Measurements from ENCODE around the gene C4B. TPM values are rescaled to one million over a fixed set of nuclear protein-coding genes. Genes with fewer than 3 reads are reported as not detected.

The C4B gene
- total RNA-seq, 1 donor from 2014 or later: 72.9 TPM

DNA sequence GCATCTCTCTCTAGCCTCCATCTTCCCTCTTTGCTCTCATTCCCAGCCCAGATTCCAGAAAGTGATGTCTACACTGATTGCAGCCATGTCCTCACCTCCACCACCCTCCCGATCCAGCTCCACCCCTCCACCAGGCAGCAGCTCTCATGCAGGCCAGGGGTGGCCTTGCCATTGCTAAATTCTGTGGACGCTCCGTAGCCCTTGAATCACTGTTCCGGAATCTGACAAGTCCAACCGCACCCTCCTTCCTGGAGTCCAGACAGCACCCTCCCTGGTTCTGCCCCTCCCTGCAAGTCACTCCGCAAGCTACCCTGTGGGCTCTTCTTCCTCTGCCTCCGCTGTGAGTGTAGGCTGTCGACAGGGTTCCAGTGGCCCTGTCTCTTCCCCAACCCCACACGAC, 68.3 kb downstream of the C4B start:
- peaks cover 39% of the 10 kb centered on the region for H3K4me1 ChIP-seq
- TF ChIP-seq, protein P1, sequence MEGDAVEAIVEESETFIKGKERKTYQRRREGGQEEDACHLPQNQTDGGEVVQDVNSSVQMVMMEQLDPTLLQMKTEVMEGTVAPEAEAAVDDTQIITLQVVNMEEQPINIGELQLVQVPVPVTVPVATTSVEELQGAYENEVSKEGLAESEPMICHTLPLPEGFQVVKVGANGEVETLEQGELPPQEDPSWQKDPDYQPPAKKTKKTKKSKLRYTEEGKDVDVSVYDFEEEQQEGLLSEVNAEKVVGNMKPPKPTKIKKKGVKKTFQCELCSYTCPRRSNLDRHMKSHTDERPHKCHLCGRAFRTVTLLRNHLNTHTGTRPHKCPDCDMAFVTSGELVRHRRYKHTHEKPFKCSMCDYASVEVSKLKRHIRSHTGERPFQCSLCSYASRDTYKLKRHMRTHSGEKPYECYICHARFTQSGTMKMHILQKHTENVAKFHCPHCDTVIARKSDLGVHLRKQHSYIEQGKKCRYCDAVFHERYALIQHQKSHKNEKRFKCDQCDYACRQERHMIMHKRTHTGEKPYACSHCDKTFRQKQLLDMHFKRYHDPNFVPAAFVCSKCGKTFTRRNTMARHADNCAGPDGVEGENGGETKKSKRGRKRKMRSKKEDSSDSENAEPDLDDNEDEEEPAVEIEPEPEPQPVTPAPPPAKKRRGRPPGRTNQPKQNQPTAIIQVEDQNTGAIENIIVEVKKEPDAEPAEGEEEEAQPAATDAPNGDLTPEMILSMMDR (IDR thresholded peaks at IDR 0.05; ENCODE audit: borderline replicate concordance): no peak
- intact Hi-C loops (cut with micrococcal nuclease): no loop called here
- no peaks in the 10 kb centered on the region for H3K9me3 ChIP-seq (replicated peaks)
- H3K27ac ChIP-seq (replicated peaks): peak overlapping the region; percentile 74
- H3K27me3 ChIP-seq (ENCODE audit: low read depth): peaks cover 21% of the 10 kb centered on the region
- DNase-seq: peak; percentile 67
- H3K4me3 ChIP-seq: no peak overlapping the region
- peaks cover 54% of the 10 kb centered on the region for H3K36me3 ChIP-seq

DNA sequence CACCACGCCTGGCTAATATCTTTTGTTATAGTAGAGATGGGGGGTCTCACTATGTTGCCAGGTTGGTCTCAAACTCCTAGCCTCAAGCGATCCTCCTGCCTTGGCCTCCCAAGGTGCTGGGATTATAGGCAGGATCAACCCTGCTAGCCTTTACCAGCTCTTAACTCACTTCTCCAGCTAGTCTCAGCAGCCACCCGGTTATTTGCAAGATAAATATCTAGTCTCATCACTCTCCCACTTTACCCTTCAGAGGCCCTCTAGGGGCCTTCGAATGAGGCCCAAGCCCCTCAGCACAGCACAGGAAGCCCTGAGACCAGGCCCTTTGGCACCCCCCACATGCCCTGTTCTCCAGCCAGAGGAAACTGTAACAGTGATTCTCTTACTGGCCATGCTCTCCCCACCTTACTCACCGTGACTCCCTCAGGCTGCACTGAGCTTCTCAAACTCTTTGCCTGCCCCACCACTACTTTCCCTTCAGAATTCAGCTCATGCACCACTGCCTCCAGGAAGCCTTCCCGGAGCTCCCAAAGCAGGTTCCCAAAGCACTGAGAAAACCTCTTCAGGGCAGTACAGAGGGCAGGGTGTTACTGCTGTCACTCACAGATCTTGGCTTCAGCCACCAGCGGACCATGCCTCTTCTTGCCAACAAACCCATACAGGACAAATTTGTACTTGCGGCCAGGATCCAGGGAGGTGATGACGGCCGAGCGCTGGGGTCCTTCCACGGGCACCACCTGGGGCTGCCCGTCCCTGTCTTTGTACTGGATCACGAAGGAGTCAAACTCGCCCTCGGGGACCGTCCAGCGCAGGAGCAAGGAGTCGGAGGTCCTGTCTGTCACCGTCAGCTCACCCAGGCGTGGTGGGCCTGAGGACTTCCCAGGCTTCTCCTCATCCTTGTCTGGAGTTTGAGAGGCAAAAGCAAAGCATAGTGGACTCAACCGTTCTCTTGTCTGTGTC, 69.5 kb downstream of the C4B start:
- peaks cover 43% of the 10 kb centered on the region for H3K36me3 ChIP-seq
- DNase-seq: no peak
- H3K27me3 ChIP-seq (ENCODE audit: low read depth): peaks cover 21% of the 10 kb centered on the region
- TF ChIP-seq, protein P1 (IDR thresholded peaks at IDR 0.05; ENCODE audit: borderline replicate concordance): no peak
- intact Hi-C loops (cut with micrococcal nuclease): no loop called here
- no peaks in the 10 kb centered on the region for H3K9me3 ChIP-seq (replicated peaks)
- H3K27ac ChIP-seq (replicated peaks): peak overlapping the region; percentile 74
- H3K4me1 ChIP-seq: peaks cover 43% of the 10 kb centered on the region
- no peak overlapping the region for H3K4me3 ChIP-seq

DNA sequence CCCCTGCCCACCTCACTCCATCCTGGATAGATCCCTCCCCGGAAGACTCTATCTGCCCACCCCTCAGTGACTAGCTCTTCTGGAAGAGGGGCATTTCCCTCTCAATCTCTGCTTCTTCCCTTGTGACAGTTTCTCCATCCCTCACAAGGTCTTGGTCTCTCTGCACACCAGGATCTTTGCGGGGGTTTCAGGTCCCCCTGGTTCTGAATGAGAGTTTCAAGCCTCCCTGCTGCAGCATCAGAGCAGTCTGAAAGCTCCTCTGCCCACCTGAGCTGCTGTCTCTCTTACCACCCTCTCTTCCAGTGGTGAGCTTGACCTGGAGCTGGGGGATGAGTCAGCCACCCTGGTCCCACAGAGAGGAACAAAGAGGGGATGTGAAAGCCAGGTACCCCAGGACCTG, 70.2 kb downstream of the C4B start:
- no peak overlapping the region for H3K27ac ChIP-seq (replicated peaks)
- peaks cover 21% of the 10 kb centered on the region for H3K27me3 ChIP-seq (ENCODE audit: low read depth)
- peaks cover 43% of the 10 kb centered on the region for H3K4me1 ChIP-seq
- intact Hi-C loops (cut with micrococcal nuclease): no loop called here
- DNase-seq: no peak
- H3K4me3 ChIP-seq: no peak overlapping the region
- TF ChIP-seq, protein P1 (IDR thresholded peaks at IDR 0.05; ENCODE audit: borderline replicate concordance): no peak
- no peaks in the 10 kb centered on the region for H3K9me3 ChIP-seq (replicated peaks)
- H3K36me3 ChIP-seq: peaks cover 39% of the 10 kb centered on the region

Other genes with a start within 250 kb of the C4B start
- 14.7 TPM for gene VWA7, start 237.5 kb upstream of the C4B start, total RNA-seq
- 20.0 TPM for gene VARS1, start 219.0 kb upstream of the C4B start, total RNA-seq
- gene LSM2, start 207.8 kb upstream of the C4B start, total RNA-seq: 19.4 TPM
- 2.2 TPM for gene HSPA1L, start 199.5 kb upstream of the C4B start, total RNA-seq
- gene HSPA1A, start 199.3 kb upstream of the C4B start, total RNA-seq: 271 TPM
- gene HSPA1B, start 187.1 kb upstream of the C4B start, total RNA-seq: 184 TPM
- 26.0 TPM for gene NEU1, start 152.0 kb upstream of the C4B start, total RNA-seq
- 0.08 TPM for gene SLC44A4, start 135.8 kb upstream of the C4B start, total RNA-seq
- 15.6 TPM for gene EHMT2, start 117.1 kb upstream of the C4B start, total RNA-seq
- 3.5 TPM for gene ZBTB12, start 112.7 kb upstream of the C4B start, total RNA-seq
- 9.7 TPM for gene C2, start 87.1 kb upstream of the C4B start, total RNA-seq
- 3.7 TPM for gene CFB, start 68.7 kb upstream of the C4B start, total RNA-seq
- gene NELFE, start 55.8 kb upstream of the C4B start, total RNA-seq: 39.3 TPM
- gene SKIC2, start 55.6 kb upstream of the C4B start, total RNA-seq: 32.9 TPM
- 11.2 TPM for gene DXO, start 42.7 kb upstream of the C4B start, total RNA-seq
- gene C4A, start 32.7 kb upstream of the C4B start, total RNA-seq: 76.2 TPM
- 0.41 TPM for gene CYP21A2, start 23.6 kb downstream of the C4B start, total RNA-seq
- 73.0 TPM for gene TNXB, start 94.5 kb downstream of the C4B start, total RNA-seq
- gene ATF6B, start 113.5 kb downstream of the C4B start, total RNA-seq: 29.1 TPM
- gene FKBPL, start 115.5 kb downstream of the C4B start, total RNA-seq: 2.7 TPM
- 1.0 TPM for gene PRRT1, start 137.1 kb downstream of the C4B start, total RNA-seq
- gene PPT2, start 139.3 kb downstream of the C4B start, total RNA-seq: 23.4 TPM
- 9.2 TPM for gene EGFL8, start 149.8 kb downstream of the C4B start, total RNA-seq
- 43.0 TPM for gene AGPAT1, start 161.3 kb downstream of the C4B start, total RNA-seq
- gene RNF5, start 163.6 kb downstream of the C4B start, total RNA-seq: 76.0 TPM
- gene AGER, start 169.5 kb downstream of the C4B start, total RNA-seq: 1.8 TPM
- gene PBX2, start 175.4 kb downstream of the C4B start, total RNA-seq: 36.5 TPM
- gene GPSM3, start 177.8 kb downstream of the C4B start, total RNA-seq: 5.0 TPM
- 23.0 TPM for gene NOTCH4, start 209.3 kb downstream of the C4B start, total RNA-seq

All from left ventricle myocardium inferior (tissue), 1 donor.